Activated naive CD8-positive, alpha-beta T cell treated with anti-CD3 and anti-CD28 coated beads, Interleukin-2, amount 50 U/mL, for 16 hours (primary cell): ENCODE measurements around the gene AP1AR.
A peak's percentile ranks its signal among the peaks of the same experiment; 100 is the strongest.

Source experiments
- DNase-seq: peaks from one replicate; pipeline ENCODE4 v3.0.0-alpha.2; 2020; ENCODE audit warnings: low read depth, low spot score

AP1AR gene

GRCh38 chr4:112222219-112222955 lies 9.2 kb upstream of the AP1AR start:
- no peak for DNase-seq

GRCh38 chr4:112225157-112225556 lies 6.4 kb upstream of the AP1AR start:
- DNase-seq = no peak

GRCh38 chr4:112230879-112231778 lies 458 bp upstream of the AP1AR start:
- peak; percentile 93 for DNase-seq

GRCh38 chr4:112234952-112235609 lies 3.5 kb downstream of the AP1AR start:
- DNase-seq = no peak

- no peak for DNase-seq
Measured at GRCh38 chr4:112236040-112236439, 4.5 kb downstream of the AP1AR start.

- no peak for DNase-seq
Measured at GRCh38 chr4:112238833-112239232, 7.2 kb downstream of the AP1AR start.

- no peak for DNase-seq
Measured at GRCh38 chr4:112245383-112245782, 13.8 kb downstream of the AP1AR start.

- no peak for DNase-seq
Measured at GRCh38 chr4:112247021-112247420, 15.4 kb downstream of the AP1AR start.

- DNase-seq = no peak
Measured at GRCh38 chr4:112251019-112251643, 19.5 kb downstream of the AP1AR start.

- no peak for DNase-seq
Measured at GRCh38 chr4:112252234-112252633, 20.6 kb downstream of the AP1AR start.

GRCh38 chr4:112253382-112254000 lies 21.9 kb downstream of the AP1AR start:
- no peak for DNase-seq

- DNase-seq = no peak
Measured at GRCh38 chr4:112257098-112257497, 25.5 kb downstream of the AP1AR start.

GRCh38 chr4:112266823-112267222 lies 35.2 kb downstream of the AP1AR start:
- DNase-seq = no peak

- no peak for DNase-seq
Measured at GRCh38 chr4:112270051-112270450, 38.5 kb downstream of the AP1AR start.

GRCh38 chr4:112270640-112271421 lies 39.2 kb downstream of the AP1AR start:
- DNase-seq = no peak

GRCh38 chr4:112272292-112272691 lies 40.7 kb downstream of the AP1AR start:
- DNase-seq = no peak

GRCh38 chr4:112274959-112275358 lies 43.4 kb downstream of the AP1AR start:
- no peak for DNase-seq

GRCh38 chr4:112276113-112276512 lies 44.5 kb downstream of the AP1AR start:
- no peak for DNase-seq

- no peak for DNase-seq
Measured at GRCh38 chr4:112277220-112277619, 45.6 kb downstream of the AP1AR start.

- no peak for DNase-seq
Measured at GRCh38 chr4:112277705-112278448, 46.3 kb downstream of the AP1AR start.
